ENCODE results near the gene MARCHF10.

GRCh38 chr17:62727916-62728672 lies 80.0 kb downstream of the MARCHF10 start:
- TF ChIP-seq, protein P1, sequence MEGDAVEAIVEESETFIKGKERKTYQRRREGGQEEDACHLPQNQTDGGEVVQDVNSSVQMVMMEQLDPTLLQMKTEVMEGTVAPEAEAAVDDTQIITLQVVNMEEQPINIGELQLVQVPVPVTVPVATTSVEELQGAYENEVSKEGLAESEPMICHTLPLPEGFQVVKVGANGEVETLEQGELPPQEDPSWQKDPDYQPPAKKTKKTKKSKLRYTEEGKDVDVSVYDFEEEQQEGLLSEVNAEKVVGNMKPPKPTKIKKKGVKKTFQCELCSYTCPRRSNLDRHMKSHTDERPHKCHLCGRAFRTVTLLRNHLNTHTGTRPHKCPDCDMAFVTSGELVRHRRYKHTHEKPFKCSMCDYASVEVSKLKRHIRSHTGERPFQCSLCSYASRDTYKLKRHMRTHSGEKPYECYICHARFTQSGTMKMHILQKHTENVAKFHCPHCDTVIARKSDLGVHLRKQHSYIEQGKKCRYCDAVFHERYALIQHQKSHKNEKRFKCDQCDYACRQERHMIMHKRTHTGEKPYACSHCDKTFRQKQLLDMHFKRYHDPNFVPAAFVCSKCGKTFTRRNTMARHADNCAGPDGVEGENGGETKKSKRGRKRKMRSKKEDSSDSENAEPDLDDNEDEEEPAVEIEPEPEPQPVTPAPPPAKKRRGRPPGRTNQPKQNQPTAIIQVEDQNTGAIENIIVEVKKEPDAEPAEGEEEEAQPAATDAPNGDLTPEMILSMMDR (conservative IDR thresholded peaks at IDR 0.05): peak; percentile 22
- TF ChIP-seq ZFX (IDR thresholded peaks at IDR 0.05): no peak
